Gastrocnemius medialis (tissue), 4 donors: ENCODE measurements around the gene PSG1.
"Not testable (repeated sequence)": the region's sequence is repeated elsewhere in the genome, so short reads cannot be mapped to it uniquely, and the experiment has no call there.

Source experiments
- POLR2A ChIP-seq, 2 donors: fragments of 450-650 bp; IDR thresholded peaks; one replicate each; pipeline ENCODE4 v1.6.1; 2017; ENCODE audit warnings: antibody characterized with exemption in 2 of 2, mild to moderate bottlenecking in 2 of 2, moderate library complexity in 2 of 2
- TF ChIP-seq, protein P1 (sequence below), 5 experiments: fragments of 450-650 bp in 3 of 5; fragments of 200-600 bp in 2 of 5; sonication (generic) in 2 of 5; IDR thresholded peaks in 4 of 5; conservative IDR thresholded peaks in 1 of 5; 1 replicate in 4 of 5; 2 replicates in 1 of 5; pipeline ENCODE4 v1.5.1; 2016 to 2019; ENCODE audit warnings: antibody characterized with exemption in 5 of 5, mild to moderate bottlenecking in 3 of 5, moderate library complexity in 3 of 5

DNA sequence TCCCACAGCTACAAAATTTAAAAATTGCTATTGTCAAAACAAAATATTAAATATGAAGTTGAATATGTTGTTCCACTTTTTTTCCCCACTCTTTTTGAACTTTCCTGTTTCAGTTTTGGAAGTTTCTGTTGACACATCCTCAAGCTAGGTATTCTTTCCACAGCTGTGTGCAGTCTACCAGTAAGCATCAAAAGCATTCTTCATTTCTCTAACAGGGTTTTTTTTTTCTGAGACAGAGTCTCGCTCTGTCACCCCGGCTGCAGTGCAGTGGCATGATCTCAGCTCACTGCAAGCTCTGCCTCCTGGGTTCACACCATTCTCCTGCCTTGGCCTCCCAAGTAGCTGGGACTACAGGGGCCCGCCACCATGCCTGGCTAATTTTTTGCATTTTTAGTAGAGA is 5.4 kb downstream of the PSG1 start:
- TF ChIP-seq, protein P1, sequence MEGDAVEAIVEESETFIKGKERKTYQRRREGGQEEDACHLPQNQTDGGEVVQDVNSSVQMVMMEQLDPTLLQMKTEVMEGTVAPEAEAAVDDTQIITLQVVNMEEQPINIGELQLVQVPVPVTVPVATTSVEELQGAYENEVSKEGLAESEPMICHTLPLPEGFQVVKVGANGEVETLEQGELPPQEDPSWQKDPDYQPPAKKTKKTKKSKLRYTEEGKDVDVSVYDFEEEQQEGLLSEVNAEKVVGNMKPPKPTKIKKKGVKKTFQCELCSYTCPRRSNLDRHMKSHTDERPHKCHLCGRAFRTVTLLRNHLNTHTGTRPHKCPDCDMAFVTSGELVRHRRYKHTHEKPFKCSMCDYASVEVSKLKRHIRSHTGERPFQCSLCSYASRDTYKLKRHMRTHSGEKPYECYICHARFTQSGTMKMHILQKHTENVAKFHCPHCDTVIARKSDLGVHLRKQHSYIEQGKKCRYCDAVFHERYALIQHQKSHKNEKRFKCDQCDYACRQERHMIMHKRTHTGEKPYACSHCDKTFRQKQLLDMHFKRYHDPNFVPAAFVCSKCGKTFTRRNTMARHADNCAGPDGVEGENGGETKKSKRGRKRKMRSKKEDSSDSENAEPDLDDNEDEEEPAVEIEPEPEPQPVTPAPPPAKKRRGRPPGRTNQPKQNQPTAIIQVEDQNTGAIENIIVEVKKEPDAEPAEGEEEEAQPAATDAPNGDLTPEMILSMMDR (IDR thresholded peaks at IDR 0.05 in 4 of 5, conservative IDR thresholded peaks at IDR 0.05 in 1 of 5): not testable (repeated sequence)
- not testable (repeated sequence) for TF ChIP-seq POLR2A (IDR thresholded peaks at IDR 0.05)
